Stimulated activated CD4-positive, alpha-beta T cell treated with anti-CD3 and anti-CD28 coated beads, Interleukin-1b, Interleukin-23, amount 100 ng/mL, for 48 hours (primary cell): ENCODE results near the gene TMEM258.

Source experiments
- DNase-seq: peaks from one replicate; pipeline ENCODE4 v3.0.0-alpha.2; 2020

TMEM258 gene

DNA sequence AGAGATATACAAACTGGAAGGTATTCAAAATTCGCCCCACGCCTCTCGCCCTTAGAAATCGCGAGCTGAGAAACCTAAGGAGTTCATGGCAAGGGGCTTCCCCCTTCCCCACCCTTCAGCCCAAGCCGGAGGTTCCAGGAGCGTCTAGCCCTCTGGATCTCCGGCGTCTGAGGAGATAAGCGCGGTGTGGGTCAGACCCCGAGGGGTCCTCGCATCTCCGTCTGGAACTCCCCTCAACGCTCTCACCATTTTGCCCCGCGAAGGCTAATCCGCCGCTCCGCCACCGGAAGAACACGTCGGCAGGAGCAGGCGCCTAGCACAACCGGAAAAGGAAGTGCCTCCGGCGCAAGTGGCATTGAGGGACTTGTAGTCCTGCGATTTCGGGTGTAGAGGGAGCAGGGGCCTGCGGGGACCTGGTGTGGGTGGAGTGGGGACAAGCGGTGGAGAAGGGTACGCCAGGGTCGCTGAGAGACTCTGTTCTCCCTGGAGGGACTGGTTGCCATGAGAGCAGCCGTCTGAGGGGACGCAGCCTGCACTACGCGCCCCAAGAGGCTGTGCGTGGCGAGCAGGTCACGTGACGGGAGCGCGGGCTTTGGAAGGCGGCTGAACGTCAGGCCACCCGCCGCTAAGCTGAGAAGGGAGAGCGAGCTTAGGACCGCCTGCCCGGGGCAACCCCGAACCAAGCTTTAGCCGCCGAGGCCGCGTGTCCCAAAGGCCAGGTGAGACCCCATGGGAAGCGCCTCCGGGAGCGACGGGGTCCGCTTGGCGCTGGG is at the start of gene TMEM258, which contains the start of gene FEN1:
TMEM258 (minus strand) TSS at position 290 of the 773 bp plus-strand sequence; CDS start at position 249, 41 bp downstream.
FEN1 (plus strand) TSS at position 602 of the 773 bp plus-strand sequence. CDS start 2,451 bp downstream, outside the sequence.
- peak; percentile 89 for DNase-seq

DNA sequence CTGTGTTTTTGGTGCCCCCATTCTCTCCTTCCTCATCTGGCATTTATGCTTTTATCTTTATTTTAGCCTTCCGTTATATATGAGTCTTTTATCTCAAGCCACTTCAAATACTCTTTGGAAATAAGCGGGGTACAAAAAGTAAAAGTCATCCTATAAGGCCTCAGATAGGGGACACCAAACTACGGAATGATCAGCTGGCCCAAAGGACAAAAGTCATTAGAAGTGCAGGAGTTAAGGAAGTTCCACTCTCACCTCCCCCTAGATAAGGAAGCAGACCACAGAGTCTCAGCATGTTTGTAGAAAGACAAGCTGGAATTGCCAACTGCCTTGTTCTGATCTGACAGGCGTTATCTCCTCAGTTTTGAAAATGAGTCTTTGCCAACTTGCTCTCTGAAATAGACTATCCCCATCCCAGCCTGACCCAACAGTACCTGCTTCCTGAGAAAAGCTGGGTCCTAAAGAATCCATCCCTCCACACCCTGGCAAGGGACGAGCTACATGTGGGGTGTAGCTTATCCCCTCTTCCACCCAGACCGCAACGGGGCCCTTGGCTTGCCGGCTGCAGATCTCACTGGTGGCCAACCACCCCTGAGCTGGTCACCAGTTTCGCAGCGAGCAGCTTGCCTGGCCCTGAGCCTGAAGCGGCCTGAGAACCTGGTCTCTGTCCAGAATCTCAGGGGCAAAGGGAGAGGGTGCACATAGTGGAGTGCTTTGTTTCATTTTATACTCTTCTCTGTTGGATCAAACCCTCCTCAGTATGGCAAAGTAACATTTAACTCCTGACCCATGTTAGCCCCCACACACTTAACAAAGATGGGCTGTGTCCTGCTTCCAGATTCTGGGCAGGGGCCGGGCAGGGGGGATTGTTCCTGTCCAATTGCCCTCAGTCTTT is 49.5 kb upstream of the TMEM258 start:
- DNase-seq = no peak

DNA sequence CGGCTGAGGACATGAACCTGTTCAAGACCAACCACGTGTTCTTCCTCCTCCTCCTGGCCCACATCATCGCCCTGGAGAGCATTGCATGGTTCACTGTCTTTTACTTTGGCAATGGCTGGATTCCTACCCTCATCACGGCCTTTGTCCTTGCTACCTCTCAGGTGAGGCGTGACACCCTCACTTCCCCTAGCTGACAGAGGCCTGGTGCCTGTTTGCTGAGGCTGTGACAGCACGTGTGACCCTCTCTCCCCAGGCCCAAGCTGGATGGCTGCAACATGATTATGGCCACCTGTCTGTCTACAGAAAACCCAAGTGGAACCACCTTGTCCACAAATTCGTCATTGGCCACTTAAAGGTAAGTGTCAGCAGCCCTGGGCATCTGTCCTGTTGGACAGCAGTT is 48.0 kb upstream of the TMEM258 start:
- no peak for DNase-seq

DNA sequence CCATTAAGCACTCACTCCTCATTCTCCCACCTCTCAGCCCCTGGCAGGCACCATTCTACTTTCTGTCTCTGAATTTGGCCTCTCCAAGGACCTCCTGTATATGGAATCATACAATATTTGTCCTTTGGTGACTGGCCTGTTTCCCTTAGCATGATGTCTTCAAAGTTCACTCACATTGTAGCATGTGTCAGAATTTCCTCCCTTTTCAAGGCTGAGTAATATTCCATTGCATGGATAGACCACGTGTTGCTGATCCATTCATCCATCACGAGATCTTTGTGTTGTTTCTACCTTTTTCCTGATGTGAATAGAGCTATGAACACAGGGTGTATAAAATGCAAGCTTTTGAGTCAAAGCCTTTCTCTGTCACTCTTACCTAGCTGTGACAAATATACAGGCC is 47.3 kb upstream of the TMEM258 start:
- DNase-seq = no peak

DNA sequence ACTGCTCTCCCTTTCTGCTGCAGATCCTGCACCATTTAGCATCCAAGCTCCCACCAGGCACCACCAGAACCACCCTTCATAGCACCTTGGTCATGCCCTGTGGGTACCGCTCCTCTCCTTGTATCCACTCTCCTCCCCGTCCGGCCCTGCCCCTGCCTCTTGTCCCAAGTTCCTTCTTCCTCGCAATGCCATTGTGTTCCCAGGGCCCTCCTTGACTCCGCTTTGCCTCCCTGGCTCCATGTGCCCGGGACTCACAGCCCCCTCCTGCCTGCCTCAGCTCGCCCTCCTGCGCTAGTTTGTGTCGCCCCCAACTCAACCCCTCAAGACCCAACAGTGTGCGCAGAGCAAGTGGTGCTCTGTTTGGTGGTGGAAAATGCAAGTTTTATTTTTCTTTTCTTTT is 46.5 kb upstream of the TMEM258 start:
- no peak for DNase-seq

DNA sequence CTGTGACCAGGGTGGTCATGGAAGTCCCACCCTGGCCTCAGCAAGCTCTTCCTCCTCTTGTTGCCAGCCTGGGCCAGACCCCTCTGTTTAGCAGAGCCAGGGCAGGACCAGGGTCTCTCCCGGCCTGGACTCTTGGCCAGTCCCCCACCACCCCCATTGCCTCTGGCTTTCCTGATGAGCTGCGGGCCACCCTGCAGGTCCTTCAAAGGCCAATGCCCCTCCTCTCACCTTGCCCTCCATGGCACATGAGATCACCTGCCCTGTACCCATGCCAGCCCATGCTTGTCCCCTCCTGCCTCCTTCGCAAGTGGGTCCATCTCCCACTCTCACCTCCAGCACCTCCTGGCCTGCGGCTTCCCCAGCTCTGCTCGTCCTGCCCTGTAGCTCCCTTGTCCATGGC is 46.1 kb upstream of the TMEM258 start:
- DNase-seq = no peak

DNA sequence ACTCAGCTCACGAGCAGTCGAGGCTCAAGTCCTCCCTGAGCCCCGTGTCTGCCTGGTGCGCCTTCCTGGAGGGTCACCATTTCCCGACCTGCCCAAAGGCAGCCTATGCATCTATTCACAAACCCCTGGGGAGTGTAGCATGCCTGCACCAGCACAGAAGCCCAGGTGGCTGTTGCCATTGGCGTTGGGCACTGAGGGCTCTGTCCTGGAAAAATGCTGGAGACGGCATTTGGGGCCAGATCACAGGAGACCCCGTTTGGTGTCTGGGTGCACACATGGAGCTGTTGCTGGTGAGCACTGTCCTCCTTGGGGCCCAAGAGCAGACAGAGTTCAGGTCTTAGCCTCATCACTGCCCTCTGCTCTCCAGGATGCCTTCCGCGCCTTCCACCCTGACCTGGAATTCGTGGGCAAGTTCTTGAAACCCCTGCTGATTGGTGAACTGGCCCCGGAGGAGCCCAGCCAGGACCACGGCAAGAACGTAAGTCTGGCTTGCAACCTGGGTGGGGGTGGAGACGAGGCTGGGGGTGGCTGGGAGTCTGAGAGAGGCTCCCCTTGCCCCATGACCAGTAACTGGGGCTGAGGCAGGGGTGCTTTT is 45.1 kb upstream of the TMEM258 start:
- no peak for DNase-seq

DNA sequence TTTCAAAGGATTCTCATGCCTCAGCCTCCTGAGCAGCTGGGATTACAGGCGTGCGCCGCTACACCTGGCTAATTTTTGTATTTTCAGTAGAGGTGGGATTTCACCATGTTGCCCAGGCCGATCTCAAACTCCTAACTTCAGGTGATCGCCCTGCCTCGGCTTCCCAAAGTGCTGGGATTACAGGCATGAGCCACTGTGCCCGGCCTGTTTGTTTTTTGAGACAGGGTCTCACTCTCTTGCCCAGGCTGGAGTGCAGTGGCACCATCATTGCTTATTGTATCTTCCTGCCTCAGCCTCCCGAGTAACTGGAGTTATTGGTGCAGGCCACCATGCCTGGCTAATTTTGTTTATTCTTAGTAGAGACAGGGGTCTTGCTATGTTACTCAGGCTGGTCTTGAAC is 43.8 kb upstream of the TMEM258 start:
- no peak for DNase-seq

DNA sequence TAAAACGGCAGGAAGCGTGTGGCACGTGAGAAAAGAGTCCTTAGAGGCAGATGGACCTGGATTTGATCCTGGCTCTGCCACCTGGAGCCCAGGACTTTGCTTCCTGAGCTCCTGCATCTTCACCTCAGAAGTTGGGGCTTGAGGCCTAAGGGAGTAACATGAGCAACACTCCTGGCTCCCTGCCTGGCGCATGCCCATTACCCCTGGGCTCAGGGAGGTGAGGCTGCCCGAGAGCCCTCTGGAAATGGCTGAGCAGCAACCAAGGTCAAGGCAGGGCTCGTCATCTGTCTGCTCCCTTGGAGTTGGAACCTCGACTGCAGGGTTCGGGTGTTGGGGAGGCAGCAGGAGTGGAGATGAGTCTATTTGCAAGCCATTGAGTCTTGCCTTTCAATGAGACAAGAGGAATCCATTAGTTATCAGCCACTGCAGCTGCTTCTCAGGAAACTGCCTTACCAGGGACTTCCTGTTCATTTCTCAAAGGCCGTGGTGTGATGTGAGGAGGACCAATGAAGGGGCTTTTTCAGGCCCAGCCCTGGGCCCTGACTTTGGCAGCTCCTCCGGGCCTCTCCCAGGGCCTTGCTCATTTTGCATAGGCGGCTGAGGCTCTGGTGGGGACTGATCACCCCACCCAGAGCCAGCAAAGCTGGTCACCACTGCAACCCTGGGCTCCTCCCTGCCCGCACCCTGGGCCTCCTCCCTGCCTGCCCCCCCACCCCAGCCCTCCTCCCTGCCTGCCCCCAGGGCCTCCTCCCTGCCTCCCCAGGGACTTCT is 42.1 kb upstream of the TMEM258 start:
- peak; percentile 57 for DNase-seq

DNA sequence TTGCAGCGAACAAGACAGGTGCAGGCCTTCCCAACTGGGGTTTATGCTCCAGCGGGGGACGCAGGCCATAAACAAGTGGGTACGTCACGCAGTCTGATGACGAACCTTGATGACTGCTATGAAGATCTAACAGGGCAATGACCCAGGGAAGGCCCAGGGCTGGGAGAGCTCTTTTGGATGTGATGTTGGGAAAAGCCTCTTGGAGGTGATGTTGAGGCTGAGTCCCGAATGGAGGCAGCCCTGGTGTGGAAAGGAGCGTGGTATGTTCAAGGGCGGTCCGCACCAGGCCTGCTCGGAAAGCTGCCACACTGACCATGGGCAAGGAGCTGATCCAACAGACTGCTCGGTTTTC is 41.5 kb upstream of the TMEM258 start:
- no peak for DNase-seq

DNA sequence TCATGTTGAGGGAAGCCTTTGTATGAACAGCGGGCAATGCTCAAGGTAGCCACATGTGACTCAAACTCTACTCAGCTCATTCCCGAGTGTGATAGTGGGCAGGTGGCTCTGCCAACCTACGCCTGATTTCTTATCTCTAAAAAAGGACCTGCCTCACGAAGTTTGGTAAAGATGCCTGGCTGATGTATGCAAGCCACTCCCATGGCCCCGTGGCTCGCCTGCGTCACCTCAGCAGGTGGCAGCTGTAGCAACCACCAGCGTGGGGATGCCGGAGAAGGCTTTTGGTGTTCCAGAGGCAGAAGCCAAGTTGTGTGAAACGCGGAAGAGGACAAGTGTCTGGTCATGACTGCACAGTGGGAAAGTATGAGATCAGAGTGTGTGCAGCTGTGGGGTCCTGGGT is 41.1 kb upstream of the TMEM258 start:
- DNase-seq = no peak

DNA sequence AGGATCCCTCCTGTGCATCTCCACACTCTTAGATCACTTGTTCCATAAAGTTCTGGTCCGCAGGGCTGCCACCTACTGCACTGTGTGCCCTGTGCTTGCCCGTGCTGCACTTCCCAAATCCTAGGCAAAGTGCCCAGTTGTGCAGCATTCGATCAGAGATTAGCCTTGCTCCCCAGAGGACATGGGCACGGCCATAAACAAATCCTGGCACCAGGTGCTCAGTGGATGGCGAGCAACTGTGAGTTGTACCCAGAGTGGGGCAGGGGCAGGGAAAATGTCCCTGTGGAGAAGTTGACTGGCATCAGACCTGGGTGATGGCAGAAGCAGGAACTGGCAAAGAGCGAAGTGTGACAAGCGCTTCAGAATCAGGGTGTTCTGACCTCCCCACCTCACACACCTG is 40.4 kb upstream of the TMEM258 start:
- no peak for DNase-seq

DNA sequence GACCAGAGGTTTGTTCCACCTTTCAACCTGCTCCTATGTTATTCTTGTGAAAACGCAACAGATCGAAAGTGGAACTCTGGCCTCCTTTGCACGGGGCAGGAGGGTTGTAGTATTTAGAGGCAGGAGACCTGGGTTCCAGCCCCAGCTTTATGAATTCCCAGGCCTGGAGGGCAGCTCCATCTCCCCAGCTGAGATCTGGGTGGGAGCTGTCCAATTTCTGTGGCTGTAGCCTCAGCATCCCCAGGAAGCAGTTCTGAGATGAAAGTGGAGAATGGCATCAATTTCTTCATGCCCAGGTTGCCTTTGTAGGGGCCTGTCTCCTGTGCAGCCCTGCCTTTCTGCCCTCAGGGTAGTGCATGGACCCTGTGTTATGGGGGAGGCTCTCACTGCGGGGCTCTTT is 39.8 kb upstream of the TMEM258 start:
- DNase-seq = no peak

DNA sequence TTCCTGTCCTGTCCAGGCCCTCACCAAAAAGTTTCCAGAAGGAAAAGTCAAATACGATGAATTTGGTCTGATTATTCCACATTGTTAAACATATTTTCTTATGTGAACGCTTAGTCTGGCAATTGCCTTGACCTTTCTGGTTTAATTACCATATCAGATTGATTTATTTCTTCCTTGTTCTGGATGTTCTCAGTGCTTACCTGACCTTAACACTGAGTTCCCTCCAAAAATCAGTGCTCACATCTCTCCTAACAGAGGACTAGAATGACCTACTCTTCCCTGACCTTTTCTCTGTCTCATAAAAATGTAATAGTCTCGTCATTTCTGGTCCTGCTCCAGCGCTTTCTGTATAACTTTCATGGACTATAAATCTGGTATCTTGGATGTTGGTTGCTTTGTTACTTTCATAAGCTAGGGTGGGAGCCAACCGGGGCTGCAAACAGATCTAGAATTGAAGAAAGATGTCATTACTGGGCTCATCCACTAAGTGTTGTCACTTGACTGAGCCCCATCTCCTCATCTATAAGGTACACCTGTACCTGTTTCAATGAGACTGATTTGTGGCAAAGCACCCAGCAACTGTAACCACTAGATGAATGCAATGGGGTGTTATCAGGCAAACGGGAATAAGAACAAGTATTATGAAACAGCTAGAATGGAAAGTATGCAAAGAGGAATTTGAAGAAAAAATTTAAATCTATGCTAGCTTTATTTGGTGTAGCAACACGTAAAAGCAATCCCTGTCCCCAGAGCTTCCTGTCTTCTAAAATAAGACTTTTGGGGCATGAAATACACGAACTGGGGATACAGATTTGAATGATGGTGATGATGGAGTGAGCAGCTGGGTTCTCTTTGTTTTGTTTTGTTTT is 38.1 kb upstream of the TMEM258 start:
- no peak for DNase-seq

DNA sequence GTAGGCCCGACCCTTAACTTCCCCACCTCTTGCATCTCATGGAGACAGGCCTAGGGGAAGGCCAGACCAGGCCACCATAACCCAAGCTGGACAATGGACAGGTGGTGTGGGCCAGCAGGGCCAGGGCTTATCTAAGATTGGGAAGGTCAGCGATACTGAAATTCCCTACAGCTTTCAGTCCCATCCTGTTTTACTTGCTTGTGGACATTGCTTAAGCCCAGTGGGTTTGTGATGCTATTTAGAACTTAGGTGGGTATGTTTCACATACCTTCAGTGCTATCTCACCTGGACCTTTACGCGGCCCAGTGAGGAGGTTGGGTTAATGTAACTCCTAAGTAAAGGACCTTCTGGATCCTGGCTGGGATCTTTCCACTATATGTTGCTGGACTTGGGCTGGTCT is 37.4 kb upstream of the TMEM258 start:
- DNase-seq = no peak

DNA sequence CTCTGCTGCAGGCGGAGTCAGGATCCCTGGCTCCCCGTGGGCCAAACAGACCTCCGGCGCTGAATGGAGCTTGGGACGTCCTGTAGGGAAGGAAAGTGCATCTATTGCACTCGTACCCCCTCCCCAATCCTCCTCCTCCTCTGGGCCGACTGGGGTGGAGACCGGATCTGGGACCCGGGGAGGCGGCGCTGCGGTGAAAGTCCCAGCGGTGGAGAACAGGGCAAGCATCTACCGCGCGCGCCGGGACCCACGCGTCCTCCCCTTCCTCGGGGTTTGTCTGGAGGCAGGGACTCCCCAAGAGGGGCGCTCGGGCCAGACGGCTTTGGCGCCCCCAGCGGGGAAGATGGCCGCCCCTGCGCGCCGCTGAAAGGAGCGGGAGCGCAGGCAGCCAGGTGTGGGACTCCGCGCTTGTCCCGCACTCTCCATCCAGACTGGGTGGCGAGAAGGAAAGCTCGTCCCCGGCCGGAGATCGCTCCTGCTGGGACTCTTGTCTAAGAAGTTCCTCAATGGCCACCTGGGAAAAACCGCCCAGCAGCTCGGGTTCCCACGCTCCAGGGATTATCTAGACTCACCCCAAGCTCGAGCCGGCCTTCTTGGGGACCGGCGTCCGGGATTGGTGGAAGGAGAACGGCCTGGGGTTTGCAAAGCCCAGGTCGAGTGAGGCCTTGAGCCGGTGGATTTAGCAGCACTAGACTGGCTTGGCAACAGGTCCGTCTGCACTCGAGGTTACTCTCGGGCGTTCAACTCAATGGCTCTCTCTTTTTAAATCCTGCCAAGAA is 36.4 kb upstream of the TMEM258 start:
- peak; percentile 16 for DNase-seq

DNA sequence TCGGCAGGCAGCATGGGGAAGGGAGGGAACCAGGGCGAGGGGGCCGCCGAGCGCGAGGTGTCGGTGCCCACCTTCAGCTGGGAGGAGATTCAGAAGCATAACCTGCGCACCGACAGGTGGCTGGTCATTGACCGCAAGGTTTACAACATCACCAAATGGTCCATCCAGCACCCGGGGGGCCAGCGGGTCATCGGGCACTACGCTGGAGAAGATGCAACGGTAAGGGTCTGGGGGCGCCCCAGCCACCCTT is 35.9 kb upstream of the TMEM258 start:
- DNase-seq = no peak

DNA sequence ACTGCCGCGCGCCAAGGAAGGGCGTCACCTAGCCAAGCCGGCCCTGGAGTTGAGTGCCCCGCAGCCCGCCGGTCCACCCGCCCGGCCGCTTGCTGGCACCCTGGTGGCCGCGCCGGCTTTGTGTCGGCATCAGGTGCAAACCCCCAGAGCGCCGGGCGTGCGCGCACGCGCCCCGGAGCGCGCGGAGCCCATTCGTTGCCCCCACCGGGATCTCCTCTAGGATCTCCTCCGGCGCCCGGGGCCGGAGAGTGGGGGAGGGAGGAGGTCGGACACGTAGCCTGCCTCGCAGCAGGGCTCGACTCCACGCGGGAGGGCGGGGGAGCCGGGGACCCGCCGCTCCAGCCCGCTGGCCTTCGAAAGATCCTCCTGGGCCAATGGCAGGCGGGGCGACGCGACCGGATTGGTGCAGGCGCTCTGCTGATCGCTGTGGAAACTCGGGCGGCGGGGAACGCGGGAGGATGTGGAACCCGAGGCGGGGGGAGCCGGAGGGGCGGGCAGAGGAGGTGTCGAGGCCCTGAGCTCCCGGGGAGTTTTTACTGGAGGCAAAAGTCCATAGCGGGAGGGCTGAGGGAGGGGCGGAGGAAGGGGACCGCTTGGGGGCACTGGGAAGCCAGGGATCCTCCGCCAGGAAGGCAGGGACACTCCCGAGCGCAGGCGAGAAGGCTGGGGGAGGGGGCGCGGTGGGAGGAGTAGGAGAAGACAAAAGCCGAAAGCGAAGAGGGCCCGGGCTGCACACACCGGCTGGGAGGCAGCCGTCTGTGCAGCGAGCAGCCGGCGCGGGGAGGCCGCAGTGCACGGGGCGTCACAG is 35.4 kb upstream of the TMEM258 start, which contains the start of gene FADS2:
FADS2 (plus strand) TSS at position 730 of the 808 bp plus-strand sequence. CDS start 91 bp downstream, outside the sequence.
- DNase-seq = peak; percentile 72

DNA sequence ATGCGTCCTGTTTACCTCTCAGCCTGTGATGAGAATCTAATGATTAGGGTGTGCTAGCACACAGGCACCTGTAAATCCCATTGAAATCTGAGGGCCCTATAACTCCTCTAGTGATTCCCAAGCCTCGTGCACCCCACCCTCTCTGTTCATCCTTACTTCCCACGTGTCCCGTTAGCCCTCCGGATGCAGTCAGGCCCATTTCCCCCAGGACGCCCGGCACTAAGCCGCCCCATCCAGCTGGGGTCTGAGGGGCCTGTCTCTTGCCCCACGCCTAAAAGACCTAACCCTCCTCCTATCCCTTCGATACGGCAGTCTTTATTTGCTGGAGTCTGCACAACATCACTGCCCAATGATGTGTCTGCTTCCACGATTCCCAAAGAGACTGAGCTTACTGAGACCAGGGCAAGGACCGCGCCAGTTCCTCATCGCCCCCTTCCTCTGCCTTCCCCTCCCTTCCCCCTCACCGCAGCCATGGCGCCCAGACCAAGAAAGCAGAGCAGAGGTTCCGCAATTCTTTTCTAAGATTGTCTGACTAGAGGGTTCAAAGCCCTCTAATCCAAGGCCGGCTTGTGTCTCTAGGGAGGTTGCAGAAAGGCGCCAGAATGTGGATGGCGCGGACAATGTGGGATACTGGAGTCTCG is 34.7 kb upstream of the TMEM258 start:
- DNase-seq = no peak

DNA sequence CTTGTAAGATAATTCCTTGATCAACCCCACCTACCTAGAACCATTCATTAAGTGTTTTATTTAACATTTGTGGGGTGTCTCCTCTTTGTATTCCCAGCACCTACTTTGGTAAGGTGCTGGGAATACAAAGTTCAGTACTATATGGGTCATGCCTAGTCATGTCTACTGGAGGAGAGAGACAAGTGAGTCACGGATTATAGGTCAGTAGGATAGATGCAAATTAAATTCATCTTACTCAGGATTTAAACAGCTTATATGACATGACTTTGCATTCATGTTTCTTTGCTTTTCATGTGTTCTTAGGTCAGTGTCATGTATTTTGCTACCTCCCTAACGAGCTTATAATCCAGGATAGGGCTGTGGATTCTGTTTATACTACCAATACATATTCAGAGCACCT is 27.8 kb upstream of the TMEM258 start:
- DNase-seq = no peak
